WERI-Rb-1 (cell line): ENCODE results near the gene LDLRAD2.

Experiments
- DNase-seq: peaks from one replicate; pipeline ENCODE4 v3.0.0-alpha.2; 2020
- H3K27ac ChIP-seq: fragments of 250-450 bp; sonication (Bioruptor Pico); 2 replicates; pipeline ENCODE4 v1.5.1; 2020; ENCODE audit warnings: mild to moderate bottlenecking, moderate library complexity
- H3K27me3 ChIP-seq: fragments of 250-450 bp; sonication (Bioruptor Pico); 2 replicates; pipeline ENCODE4 v1.5.1; 2021; ENCODE audit warnings: mild to moderate bottlenecking, low read depth, moderate library complexity; ENCODE audit not compliant: insufficient read depth, severe bottlenecking
- H3K36me3 ChIP-seq: fragments of 250-450 bp; sonication (Bioruptor Pico); 2 replicates; pipeline ENCODE4 v1.5.1; 2020; ENCODE audit warnings: mild to moderate bottlenecking, moderate library complexity
- H3K4me3 ChIP-seq: 2 replicates; pipeline ENCODE4 v1.5.1; 2011; ENCODE audit warnings: low read depth, mild to moderate bottlenecking, control low read depth, low read length
- H3K9me3 ChIP-seq: fragments of 250-450 bp; sonication (Bioruptor Pico); 2 replicates; pipeline ENCODE4 v1.5.1; 2021; ENCODE audit warnings: mild to moderate bottlenecking, moderate library complexity; ENCODE audit not compliant: severe bottlenecking
- CTCF ChIP-seq: IDR thresholded peaks from 2 replicates; pipeline ENCODE4 v1.5.1; 2011; ENCODE audit warnings: low read depth, mild to moderate bottlenecking, control low read depth, inconsistent platforms, low read length

Gene LDLRAD2

GRCh38 chr1:21857142-21857839, 45.2 kb downstream of the LDLRAD2 start:
- H3K27ac ChIP-seq: no peak overlapping the region
- no peak for TF ChIP-seq CTCF
- no peak overlapping the region for H3K4me3 ChIP-seq
- no peak for DNase-seq
- peaks cover 24% of the 10 kb centered on the region for H3K36me3 ChIP-seq
- no peaks in the 10 kb centered on the region for H3K9me3 ChIP-seq
- no peaks in the 10 kb centered on the region for H3K27me3 ChIP-seq

- Histone ChIP-seq H3K9me3 (no peaks in the 10 kb centered on the region), H3K4me3 (no peak overlapping the region), H3K27ac (no peak overlapping the region), H3K36me3 (peaks cover 21% of the 10 kb centered on the region), H3K27me3 (no peaks in the 10 kb centered on the region)
- DNase-seq: no peak
- no peak for TF ChIP-seq CTCF
Measured at GRCh38 chr1:21857840-21858670, 46.0 kb downstream of the LDLRAD2 start.

- Histone ChIP-seq H3K36me3 (peaks cover 14% of the 10 kb centered on the region), H3K4me3 (no peak overlapping the region), H3K27me3 (no peaks in the 10 kb centered on the region), H3K9me3 (no peaks in the 10 kb centered on the region), H3K27ac (no peak overlapping the region)
- no peak for DNase-seq
- no peak for TF ChIP-seq CTCF
Measured at GRCh38 chr1:21859669-21860179, 47.7 kb downstream of the LDLRAD2 start.

GRCh38 chr1:21860971-21861370, 48.9 kb downstream of the LDLRAD2 start:
- Histone ChIP-seq H3K27me3 (no peaks in the 10 kb centered on the region), H3K9me3 (no peaks in the 10 kb centered on the region), H3K36me3 (peaks cover 13% of the 10 kb centered on the region), H3K4me3 (no peak overlapping the region), H3K27ac (no peak overlapping the region)
- no peak for DNase-seq
- TF ChIP-seq CTCF: no peak

- H3K9me3 ChIP-seq: no peaks in the 10 kb centered on the region
- TF ChIP-seq CTCF: no peak
- DNase-seq: no peak
- H3K36me3 ChIP-seq: peaks cover 9% of the 10 kb centered on the region
- no peak overlapping the region for H3K4me3 ChIP-seq
- no peak overlapping the region for H3K27ac ChIP-seq
- H3K27me3 ChIP-seq: no peaks in the 10 kb centered on the region
Measured at GRCh38 chr1:21861602-21862429, 49.8 kb downstream of the LDLRAD2 start.
